SK-N-SH (cell line): ENCODE data around the gene MRM2. TPM values are rescaled to one million over a fixed set of nuclear protein-coding genes. Genes with fewer than 3 reads are reported as not detected.

Experiments
- CTCF ChIA-PET: fragments of 300-600, 350-600 bp; formaldehyde crosslinking; extraction: SDS; loops from one replicate; lab custom pipeline; 2021; lab: Yijun Ruan, JAX
- POLR2A ChIA-PET: fragments of 350-600 bp; sonication (Branson Sonifier 250); formaldehyde crosslinking; extraction: SDS; loops from one replicate; lab custom pipeline; 2020; ENCODE audit warnings: antibody characterized with exemption, inconsistent platforms; lab: Yijun Ruan, JAX
- DNase-seq: peaks from one replicate; pipeline ENCODE4 v3.0.0; 2012
- H2AFZ ChIP-seq: fragments of 200-600 bp; sonication (generic); 2 replicates; pipeline ENCODE4 v1.8.1; 2016; ENCODE audit warnings: antibody characterized with exemption, mild to moderate bottlenecking, low read depth
- H3F3A ChIP-seq: fragments of 200-600 bp; sonication (generic); replicated peaks from 2 replicates; pipeline ENCODE3; 2016; ENCODE audit warnings: antibody characterized with exemption, mild to moderate bottlenecking; ENCODE audit not compliant: insufficient read depth
- H3K27ac ChIP-seq, 2 experiments: fragments of 200-500 bp in 1 of 2; fragments of 200-600 bp in 1 of 2; sonication (Bioruptor generic) in 1 of 2; sonication (generic), shearing (Covaris generic) in 1 of 2; 2 replicates each; pipeline versions ENCODE4 v1.5.1 to v1.6.1; 2014 to 2016; ENCODE audit warnings: low read depth in 2 of 2, inconsistent platforms in 1 of 2, low read length in 1 of 2, mild to moderate bottlenecking in 1 of 2, mixed read lengths in 1 of 2
- H3K27me3 ChIP-seq: fragments of 200-600 bp; sonication (generic), shearing (Covaris generic); 2 replicates; pipeline ENCODE4 v1.6.1; 2016; ENCODE audit warnings: mixed run types; ENCODE audit not compliant: insufficient read depth
- H3K36me3 ChIP-seq, 2 experiments: fragments of 200-500 bp in 1 of 2; fragments of 200-600 bp in 1 of 2; sonication (Bioruptor generic) in 1 of 2; sonication (generic) in 1 of 2; replicated peaks in 1 of 2; 2 replicates each; pipeline versions ENCODE3 to v1.5.1; 2014 to 2016; ENCODE audit warnings: low read length in 1 of 2, mild to moderate bottlenecking in 1 of 2; ENCODE audit not compliant: insufficient read depth in 2 of 2, control insufficient read depth in 1 of 2
- H3K4me1 ChIP-seq, 2 experiments: fragments of 200-500 bp in 1 of 2; fragments of 200-600 bp in 1 of 2; sonication (Bioruptor generic) in 1 of 2; sonication (generic), shearing (Covaris generic) in 1 of 2; 2 replicates each; pipeline versions ENCODE4 v1.5.1 to v1.6.1; 2014 to 2016; ENCODE audit warnings: low read depth in 1 of 2, low read length in 1 of 2, mixed run types in 1 of 2; ENCODE audit not compliant: insufficient read depth in 2 of 2, control insufficient read depth in 1 of 2
- H3K4me2 ChIP-seq: fragments of 200-600 bp; sonication (generic), shearing (Covaris generic); 2 replicates; pipeline ENCODE4 v1.6.1; 2017; ENCODE audit warnings: mixed run types
- H3K4me3 ChIP-seq, 2 experiments: fragments of 200-500 bp in 1 of 2; fragments of 200-600 bp in 1 of 2; sonication (Bioruptor generic) in 1 of 2; sonication (generic), shearing (Covaris generic) in 1 of 2; 2 replicates each; pipeline versions ENCODE4 v1.5.1 to v1.8.1; 2014 to 2016; ENCODE audit warnings: low read depth in 2 of 2, inconsistent platforms in 1 of 2, low read length in 1 of 2, mild to moderate bottlenecking in 1 of 2, mixed read lengths in 1 of 2, moderate library complexity in 1 of 2
- H3K79me2 ChIP-seq: fragments of 200-600 bp; sonication (generic); 2 replicates; pipeline ENCODE4 v1.8.1; 2017; ENCODE audit warnings: mild to moderate bottlenecking; ENCODE audit not compliant: insufficient read depth
- H3K9ac ChIP-seq: fragments of 200-600 bp; sonication (generic); 2 replicates; pipeline ENCODE4 v1.6.1; 2017; ENCODE audit warnings: mixed run types
- H3K9me2 ChIP-seq: fragments of 200-600 bp; sonication (generic); 2 replicates; pipeline ENCODE4 v1.6.1; 2017; ENCODE audit warnings: mixed run types
- H3K9me3 ChIP-seq: fragments of 200-600 bp; sonication (generic); 2 replicates; pipeline ENCODE4 v1.6.1; 2017; ENCODE audit warnings: mixed run types, mild to moderate bottlenecking, moderate library complexity
- H4K20me1 ChIP-seq: fragments of 200-600 bp; sonication (generic); 2 replicates; pipeline ENCODE4 v1.6.1; 2017; ENCODE audit warnings: mild to moderate bottlenecking, mixed run types; ENCODE audit not compliant: insufficient read depth
- CHD2 ChIP-seq: fragments of 150-350 bp; IDR thresholded peaks from 2 replicates; pipeline ENCODE4 v1.6.1; 2018; ENCODE audit warnings: low read length; ENCODE audit not compliant: partially characterized antibody
- EP300 ChIP-seq, 2 experiments: IDR thresholded peaks; 2 replicates each; pipeline versions ENCODE4 v1.4.0 to v1.6.1; 2012; ENCODE audit warnings: borderline replicate concordance in 1 of 2, low read depth in 1 of 2, low read length in 1 of 2
- EZH2phosphoT487 ChIP-seq: fragments of 200-600 bp; sonication (generic); IDR thresholded peaks from 2 replicates; pipeline ENCODE4 v1.6.1; 2017; ENCODE audit warnings: low read depth, mixed run types, mild to moderate bottlenecking, antibody characterized with exemption, moderate library complexity, borderline replicate concordance
- FOSL2 ChIP-seq: IDR thresholded peaks from 2 replicates; pipeline ENCODE4 v1.4.0; 2012; ENCODE audit warnings: low read depth, mild to moderate bottlenecking, moderate library complexity, borderline replicate concordance
- FOXM1 ChIP-seq: IDR thresholded peaks from 2 replicates; pipeline ENCODE4 v1.4.0; 2012; ENCODE audit warnings: low read depth, mild to moderate bottlenecking
- GATA2 ChIP-seq: sonication (generic); formaldehyde crosslinking; IDR thresholded peaks from 2 replicates; pipeline ENCODE4 v1.5.0; 2020; ENCODE audit warnings: mild to moderate bottlenecking, missing genetic modification reagents
- JUND ChIP-seq: IDR thresholded peaks from 2 replicates; pipeline ENCODE4 v1.4.0; 2012
- MEF2A ChIP-seq: IDR thresholded peaks from 2 replicates; pipeline ENCODE4 v1.4.0; 2012; ENCODE audit warnings: low read depth, borderline replicate concordance
- NRF1 ChIP-seq: IDR thresholded peaks from 2 replicates; pipeline ENCODE4 v1.6.1; 2012; ENCODE audit warnings: low read depth, mild to moderate bottlenecking, low read length
- RAD21 ChIP-seq: IDR thresholded peaks from 2 replicates; pipeline ENCODE4 v1.6.1; 2012; ENCODE audit warnings: mild to moderate bottlenecking, low read length
- RFX5 ChIP-seq: IDR thresholded peaks from 2 replicates; pipeline ENCODE4 v1.6.1; 2012; ENCODE audit warnings: mild to moderate bottlenecking, improper control_type of control experiment, low read length
- RXRA ChIP-seq: IDR thresholded peaks from 2 replicates; pipeline ENCODE4 v1.4.0; 2012; ENCODE audit warnings: low read depth, mild to moderate bottlenecking, borderline replicate concordance
- YY1 ChIP-seq: IDR thresholded peaks from 2 replicates; pipeline ENCODE4 v1.4.0; 2012; ENCODE audit warnings: low read depth, mild to moderate bottlenecking
- WGBS: methylation state at CpG from one replicate; pipeline ENCODE4 v1.1.6; 2017; ENCODE audit warnings: low lambda C conversion rate; 5-methylcytosine and 5-hydroxymethylcytosine counted together
- polyA plus RNA-seq, 3 experiments: library from polyadenylated mRNA; depleted of rRNA; stranded (reverse); fragments of >200 nt; gene quantifications; 2 replicates each; pipeline ENCODE4 v1.2.3, GENCODE V29; 2012
- TF ChIP-seq, protein P1 (sequence below): IDR thresholded peaks from 2 replicates; pipeline ENCODE4 v1.6.1; 2012; ENCODE audit warnings: mild to moderate bottlenecking, low read depth, low read length, moderate library complexity
- TF ChIP-seq, protein P2 (sequence below): fragments of 150-350 bp; IDR thresholded peaks from 2 replicates; pipeline ENCODE4 v1.6.1; 2016; ENCODE audit warnings: mild to moderate bottlenecking, low read depth, low read length
- TF ChIP-seq, protein P3 (sequence below): IDR thresholded peaks from 2 replicates; pipeline ENCODE4 v1.4.0; 2012; ENCODE audit warnings: low read depth, borderline replicate concordance
- TF ChIP-seq, protein P4 (sequence below): IDR thresholded peaks from 2 replicates; pipeline ENCODE4; 2012
- TF ChIP-seq, protein P5 (sequence below): IDR thresholded peaks from 2 replicates; pipeline ENCODE4 v1.4.0; 2012; ENCODE audit warnings: low read depth

Gene MRM2
- polyA plus RNA-seq, 1 of the 3 experiments (the other 2 are of a cell fraction) = 30.7 TPM

DNA sequence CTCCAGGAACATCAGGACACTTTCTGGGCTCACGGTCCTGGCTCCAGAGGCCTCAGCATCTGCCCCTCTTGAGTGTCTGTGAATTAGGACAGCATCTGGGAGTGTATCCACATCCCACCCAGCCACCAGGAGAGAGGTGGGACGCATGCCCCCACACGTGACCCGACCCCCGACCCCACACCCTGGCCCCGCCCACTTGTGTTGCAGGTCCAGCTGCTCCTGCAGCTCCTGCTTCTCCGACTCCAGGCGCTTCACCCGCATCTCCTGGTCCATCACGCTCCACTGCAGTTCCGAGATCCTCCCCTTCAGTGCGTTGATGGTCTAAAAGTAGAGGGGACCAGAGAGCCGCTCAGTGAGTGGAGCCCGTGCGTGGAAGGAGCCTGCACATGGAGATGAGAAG is 22.9 kb downstream of the MRM2 start:
- Histone ChIP-seq H4K20me1 (peaks cover 12% of the 10 kb centered on the region; the same call in 1 of the 2 replicates), H3K4me2 (no peak overlapping the region), H3K4me1 (no peaks in the 10 kb centered on the region), H3K27me3 (no peaks in the 10 kb centered on the region), H3K9me3 (no peaks in the 10 kb centered on the region), H3K9me2 (no peaks in the 10 kb centered on the region), H3K36me3 (peaks cover 28 to 57% of the 10 kb centered on the region in 2 experiments), H3K79me2 (peaks cover 20% of the 10 kb centered on the region; the same call in 1 of the 2 replicates), H3F3A (no peaks in the 10 kb centered on the region), H3K9ac (no peak overlapping the region), H3K4me3 (no peak overlapping the region), H2AFZ (no peak overlapping the region), H3K27ac (no peak overlapping the region)
- POLR2A ChIA-PET = no interaction called here
- CTCF ChIA-PET = no interaction called here
- TF ChIP-seq GATA2 (CRISPR knock-in tag) = no peak
- TF ChIP-seq EP300 (IDR thresholded peaks at IDR 0.05; ENCODE audit: borderline replicate concordance in 1 of 2, low read depth in 1 of 2, low read length in 1 of 2) = no peak
- TF ChIP-seq YY1 = no peak
- TF ChIP-seq RXRA = no peak
- TF ChIP-seq, protein P1, sequence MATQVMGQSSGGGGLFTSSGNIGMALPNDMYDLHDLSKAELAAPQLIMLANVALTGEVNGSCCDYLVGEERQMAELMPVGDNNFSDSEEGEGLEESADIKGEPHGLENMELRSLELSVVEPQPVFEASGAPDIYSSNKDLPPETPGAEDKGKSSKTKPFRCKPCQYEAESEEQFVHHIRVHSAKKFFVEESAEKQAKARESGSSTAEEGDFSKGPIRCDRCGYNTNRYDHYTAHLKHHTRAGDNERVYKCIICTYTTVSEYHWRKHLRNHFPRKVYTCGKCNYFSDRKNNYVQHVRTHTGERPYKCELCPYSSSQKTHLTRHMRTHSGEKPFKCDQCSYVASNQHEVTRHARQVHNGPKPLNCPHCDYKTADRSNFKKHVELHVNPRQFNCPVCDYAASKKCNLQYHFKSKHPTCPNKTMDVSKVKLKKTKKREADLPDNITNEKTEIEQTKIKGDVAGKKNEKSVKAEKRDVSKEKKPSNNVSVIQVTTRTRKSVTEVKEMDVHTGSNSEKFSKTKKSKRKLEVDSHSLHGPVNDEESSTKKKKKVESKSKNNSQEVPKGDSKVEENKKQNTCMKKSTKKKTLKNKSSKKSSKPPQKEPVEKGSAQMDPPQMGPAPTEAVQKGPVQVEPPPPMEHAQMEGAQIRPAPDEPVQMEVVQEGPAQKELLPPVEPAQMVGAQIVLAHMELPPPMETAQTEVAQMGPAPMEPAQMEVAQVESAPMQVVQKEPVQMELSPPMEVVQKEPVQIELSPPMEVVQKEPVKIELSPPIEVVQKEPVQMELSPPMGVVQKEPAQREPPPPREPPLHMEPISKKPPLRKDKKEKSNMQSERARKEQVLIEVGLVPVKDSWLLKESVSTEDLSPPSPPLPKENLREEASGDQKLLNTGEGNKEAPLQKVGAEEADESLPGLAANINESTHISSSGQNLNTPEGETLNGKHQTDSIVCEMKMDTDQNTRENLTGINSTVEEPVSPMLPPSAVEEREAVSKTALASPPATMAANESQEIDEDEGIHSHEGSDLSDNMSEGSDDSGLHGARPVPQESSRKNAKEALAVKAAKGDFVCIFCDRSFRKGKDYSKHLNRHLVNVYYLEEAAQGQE = no peak
- TF ChIP-seq FOSL2 = no peak
- no peak for TF ChIP-seq CHD2
- TF ChIP-seq MEF2A = no peak
- TF ChIP-seq, protein P2, sequence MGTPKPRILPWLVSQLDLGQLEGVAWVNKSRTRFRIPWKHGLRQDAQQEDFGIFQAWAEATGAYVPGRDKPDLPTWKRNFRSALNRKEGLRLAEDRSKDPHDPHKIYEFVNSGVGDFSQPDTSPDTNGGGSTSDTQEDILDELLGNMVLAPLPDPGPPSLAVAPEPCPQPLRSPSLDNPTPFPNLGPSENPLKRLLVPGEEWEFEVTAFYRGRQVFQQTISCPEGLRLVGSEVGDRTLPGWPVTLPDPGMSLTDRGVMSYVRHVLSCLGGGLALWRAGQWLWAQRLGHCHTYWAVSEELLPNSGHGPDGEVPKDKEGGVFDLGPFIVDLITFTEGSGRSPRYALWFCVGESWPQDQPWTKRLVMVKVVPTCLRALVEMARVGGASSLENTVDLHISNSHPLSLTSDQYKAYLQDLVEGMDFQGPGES = no peak
- no peak for TF ChIP-seq RFX5
- TF ChIP-seq, protein P3, sequence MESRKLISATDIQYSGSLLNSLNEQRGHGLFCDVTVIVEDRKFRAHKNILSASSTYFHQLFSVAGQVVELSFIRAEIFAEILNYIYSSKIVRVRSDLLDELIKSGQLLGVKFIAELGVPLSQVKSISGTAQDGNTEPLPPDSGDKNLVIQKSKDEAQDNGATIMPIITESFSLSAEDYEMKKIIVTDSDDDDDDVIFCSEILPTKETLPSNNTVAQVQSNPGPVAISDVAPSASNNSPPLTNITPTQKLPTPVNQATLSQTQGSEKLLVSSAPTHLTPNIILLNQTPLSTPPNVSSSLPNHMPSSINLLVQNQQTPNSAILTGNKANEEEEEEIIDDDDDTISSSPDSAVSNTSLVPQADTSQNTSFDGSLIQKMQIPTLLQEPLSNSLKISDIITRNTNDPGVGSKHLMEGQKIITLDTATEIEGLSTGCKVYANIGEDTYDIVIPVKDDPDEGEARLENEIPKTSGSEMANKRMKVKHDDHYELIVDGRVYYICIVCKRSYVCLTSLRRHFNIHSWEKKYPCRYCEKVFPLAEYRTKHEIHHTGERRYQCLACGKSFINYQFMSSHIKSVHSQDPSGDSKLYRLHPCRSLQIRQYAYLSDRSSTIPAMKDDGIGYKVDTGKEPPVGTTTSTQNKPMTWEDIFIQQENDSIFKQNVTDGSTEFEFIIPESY = no peak
- TF ChIP-seq RAD21 = no peak
- TF ChIP-seq, protein P4, sequence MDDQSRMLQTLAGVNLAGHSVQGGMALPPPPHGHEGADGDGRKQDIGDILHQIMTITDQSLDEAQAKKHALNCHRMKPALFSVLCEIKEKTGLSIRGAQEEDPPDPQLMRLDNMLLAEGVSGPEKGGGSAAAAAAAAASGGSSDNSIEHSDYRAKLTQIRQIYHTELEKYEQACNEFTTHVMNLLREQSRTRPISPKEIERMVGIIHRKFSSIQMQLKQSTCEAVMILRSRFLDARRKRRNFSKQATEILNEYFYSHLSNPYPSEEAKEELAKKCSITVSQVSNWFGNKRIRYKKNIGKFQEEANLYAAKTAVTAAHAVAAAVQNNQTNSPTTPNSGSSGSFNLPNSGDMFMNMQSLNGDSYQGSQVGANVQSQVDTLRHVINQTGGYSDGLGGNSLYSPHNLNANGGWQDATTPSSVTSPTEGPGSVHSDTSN = no peak
- no peak for TF ChIP-seq FOXM1
- TF ChIP-seq, protein P5, sequence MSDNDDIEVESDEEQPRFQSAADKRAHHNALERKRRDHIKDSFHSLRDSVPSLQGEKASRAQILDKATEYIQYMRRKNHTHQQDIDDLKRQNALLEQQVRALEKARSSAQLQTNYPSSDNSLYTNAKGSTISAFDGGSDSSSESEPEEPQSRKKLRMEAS = no peak
- no peak for TF ChIP-seq EZH2phosphoT487
- no peak for TF ChIP-seq NRF1
- TF ChIP-seq JUND = no peak
- DNase-seq = no peak
- 95% methylated on average over 15 of the region's 15 CpGs for WGBS
